ENCODE data around the gene PAK6.

Gene PAK6

DNA sequence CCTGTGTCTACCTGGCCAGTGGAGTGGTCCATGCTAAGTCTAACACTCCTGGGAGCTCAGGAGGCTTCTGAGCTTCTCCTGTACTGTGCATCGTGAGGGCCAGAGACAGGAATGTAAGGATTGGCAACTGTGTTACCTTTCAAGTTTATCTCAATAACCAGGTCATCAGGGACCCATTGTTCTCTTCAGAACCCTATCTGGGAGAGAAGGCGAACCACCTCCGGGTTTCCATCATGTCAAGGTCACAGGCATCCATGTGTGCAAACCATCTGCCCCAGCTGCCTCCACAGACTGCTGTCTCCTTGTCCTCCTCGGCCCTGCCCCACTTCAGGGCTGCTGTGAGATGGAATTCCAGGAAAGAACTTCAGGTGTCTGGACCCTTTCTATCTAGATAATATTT, 38.1 kb downstream of the PAK6 start:
- DNase-seq (ENCODE audit: low read depth, low spot score) = no peak

DNA sequence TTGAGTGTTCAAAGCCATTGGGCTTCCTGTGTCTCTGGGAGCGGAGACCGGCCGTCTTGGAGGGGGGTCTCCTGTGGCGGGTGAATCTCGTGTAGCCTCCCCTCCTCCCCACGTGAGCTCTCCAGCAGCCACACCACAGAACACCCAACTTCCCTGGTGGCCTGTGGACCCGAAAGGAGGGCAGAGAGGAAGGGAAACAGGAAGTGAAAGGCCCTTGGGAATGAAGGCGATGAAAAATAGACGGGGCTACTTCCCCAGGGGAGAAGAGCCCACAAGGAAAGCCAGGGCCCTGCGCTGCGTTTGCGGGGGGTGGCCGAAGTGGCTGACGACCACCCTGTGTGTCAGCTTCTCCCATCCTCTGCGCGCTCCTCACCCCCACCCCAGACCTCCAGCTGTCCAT, 38.6 kb downstream of the PAK6 start:
- DNase-seq (ENCODE audit: low read depth, low spot score) = no peak

DNA sequence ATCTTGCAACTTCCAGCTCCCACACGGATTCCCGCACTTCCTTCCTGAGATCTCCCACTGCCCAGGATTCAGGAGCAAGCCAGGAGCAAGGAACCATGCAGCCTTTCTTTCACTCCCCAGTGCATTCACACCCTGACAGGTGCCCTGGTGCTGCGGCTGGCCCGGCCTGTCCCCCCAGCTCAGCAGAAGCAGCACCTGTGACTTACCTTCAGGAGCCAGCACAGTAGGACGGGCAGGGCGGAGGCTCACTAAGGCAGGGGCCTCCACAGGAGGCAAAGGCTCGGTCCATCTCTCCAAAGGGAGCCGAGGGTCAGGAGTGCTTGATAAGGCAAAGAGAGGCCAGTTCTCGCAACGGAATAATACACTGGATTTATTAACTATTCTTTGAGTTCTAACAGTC, 39.2 kb downstream of the PAK6 start:
- no peak for DNase-seq (ENCODE audit: low read depth, low spot score)

DNA sequence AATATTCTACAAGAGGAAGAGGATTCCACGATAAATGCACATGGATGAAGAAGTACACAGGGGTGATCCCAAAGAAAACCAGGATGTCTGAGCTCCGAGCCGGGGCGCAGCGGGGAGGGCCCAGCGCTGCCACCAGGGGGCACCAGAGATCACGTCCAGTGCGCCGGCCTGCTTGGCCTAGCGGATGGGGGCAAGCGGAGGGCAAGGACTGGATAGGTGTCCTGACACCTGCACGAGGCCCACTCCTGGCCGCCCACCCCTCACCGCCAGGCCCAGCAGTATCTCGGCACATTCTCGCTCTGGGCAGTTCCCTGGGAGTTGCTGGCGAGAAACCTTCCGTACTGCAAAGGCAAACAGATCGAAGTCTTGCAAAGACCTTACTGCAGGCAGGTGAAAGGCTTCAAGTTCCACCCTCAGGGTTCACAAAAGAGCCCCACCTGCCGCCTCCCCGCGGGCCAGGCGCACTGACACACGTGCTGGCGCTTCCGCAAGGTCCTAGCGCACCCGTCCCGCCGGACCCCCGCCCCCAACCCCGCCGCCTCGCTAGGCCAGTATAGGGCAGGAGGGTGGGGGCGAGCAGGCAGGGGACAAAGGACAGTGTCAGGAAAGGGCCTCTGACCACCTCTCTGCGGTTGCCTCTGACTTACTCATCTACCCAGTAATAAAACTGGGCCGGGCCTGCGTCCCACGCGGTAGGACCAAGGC, 40.7 kb downstream of the PAK6 start:
- peak; percentile 57 for DNase-seq (ENCODE audit: low read depth, low spot score)

DNA sequence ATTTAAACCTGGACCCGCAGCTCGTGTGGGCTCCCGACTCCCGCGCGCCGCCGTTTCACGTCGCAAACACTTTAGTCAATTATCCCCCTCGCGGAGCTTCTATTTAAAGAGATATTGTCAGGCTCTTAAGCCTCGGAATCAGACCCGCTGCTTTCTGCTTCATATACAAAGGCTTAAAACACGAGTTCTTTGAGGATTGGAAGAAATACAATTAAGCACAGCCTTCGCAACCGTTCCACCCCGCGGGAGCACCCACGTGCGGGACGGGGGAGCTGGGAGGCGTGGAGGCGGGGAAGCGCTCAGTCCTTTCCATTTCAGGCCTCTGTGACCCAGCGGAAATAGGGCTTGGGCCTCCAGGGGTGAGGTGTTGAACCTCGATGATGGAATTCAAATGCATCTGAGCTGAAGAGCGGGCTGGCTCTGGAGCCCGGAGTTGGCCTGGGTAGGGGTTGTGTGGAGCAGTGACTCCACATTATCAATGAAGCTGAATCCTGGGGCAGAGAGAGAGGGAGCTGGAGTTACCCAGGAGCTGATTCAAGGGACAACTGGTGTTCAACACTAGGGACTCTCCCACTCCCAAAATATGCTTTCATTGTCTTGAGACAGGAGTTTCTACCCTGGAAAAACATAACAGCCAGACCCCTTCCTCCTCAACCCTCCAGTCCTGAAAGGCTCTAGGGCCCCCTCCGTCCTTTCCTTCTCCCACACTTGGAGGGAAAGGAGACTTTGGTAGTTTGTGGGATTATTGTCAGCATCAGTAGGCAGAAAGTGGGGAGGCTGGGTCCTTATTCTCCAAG, 41.6 kb downstream of the PAK6 start:
- peak; percentile 56 for DNase-seq (ENCODE audit: low read depth, low spot score)

DNA sequence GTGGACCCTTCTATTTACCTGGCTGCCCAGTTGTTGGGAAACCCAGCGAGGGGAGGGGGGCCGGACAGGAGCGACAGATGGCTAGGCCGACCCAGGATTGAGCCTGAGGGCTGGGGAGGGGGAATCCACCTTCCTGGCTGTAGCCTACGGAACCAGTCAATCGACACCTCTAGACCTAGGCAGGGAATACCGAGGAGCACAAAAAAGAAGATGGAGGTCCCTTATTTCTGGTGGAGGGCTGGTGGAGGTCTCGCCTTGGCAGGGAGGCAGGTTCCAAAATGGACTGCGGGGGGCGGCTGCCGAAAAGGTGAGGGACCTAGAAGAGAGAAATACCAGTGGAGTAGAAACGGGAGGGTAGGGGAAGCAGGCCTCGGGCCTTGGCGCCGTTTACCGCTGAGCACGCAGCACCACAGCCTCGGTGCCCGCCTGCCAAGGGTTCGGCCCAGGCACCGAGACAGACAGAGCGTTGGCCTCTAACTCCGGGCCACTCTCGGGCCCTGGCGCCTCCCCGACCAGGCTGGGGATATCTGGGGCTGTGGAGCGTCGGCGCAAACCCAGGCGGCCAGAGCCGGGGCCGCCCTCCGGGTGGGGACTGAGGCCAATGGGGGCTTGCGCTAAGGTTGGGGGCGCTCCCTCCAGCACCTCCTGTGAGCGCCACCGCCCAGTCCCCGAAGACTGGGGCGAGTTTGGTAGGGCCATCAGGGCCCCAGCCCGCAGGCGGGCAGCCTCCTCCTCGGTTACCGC, 42.4 kb downstream of the PAK6 start:
- DNase-seq (ENCODE audit: low read depth, low spot score) = no peak

DNA sequence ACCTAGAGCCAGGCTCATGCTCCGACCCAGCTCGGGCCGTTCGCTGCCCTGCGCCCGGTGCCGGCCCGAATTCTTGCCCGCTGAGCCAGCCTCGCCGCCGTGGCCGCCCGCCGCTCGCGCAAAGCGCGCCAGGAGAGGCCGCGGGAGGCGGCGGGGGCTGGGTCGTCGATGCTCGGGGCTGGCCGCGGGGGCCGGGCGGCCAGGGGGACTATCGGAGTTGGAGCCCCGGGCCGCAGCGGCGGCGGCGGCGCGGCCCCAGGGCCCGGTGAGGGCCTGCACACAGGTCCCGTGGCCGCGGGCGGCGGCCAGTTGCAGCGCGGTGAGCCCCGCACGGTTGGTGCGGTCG, 42.9 kb downstream of the PAK6 start:
- DNase-seq (ENCODE audit: low read depth, low spot score) = no peak

DNA sequence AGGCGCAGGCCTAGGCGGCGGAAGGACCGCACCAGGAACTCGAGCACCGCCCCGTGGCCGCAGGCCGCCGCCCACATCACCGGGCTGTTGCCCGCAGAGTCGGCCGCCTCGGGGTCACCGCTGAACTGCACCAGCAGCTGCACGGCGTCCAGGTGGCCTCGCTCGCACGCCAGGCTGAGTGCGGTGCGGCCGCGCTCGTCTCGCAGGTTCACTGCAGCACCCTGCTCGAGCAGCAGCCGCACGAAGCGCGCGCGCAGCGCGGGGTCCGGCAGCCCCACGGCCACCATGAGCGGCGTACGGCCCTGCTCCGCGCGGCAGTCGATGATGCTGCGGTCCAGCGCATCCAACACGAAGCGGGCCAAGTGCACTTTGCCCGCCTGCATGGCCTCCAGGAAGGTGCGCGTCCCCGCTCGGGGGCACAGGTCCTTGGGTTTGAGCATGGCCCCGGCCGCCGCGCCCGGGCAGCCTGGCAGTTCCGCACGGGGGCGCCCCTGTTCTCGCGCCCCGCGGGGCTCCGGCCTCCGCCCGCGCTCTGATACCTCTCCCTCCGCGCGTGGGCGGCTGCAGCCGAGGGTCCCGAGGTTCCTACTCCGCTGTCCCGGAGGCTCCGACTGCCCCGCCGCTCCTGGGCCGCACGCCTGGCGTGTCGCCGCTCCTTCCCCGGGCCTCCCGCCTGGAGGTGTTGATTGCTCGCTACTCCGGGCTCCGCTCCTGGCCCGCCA, 43.4 kb downstream of the PAK6 start:
- no peak for DNase-seq (ENCODE audit: low read depth, low spot score)

DNA sequence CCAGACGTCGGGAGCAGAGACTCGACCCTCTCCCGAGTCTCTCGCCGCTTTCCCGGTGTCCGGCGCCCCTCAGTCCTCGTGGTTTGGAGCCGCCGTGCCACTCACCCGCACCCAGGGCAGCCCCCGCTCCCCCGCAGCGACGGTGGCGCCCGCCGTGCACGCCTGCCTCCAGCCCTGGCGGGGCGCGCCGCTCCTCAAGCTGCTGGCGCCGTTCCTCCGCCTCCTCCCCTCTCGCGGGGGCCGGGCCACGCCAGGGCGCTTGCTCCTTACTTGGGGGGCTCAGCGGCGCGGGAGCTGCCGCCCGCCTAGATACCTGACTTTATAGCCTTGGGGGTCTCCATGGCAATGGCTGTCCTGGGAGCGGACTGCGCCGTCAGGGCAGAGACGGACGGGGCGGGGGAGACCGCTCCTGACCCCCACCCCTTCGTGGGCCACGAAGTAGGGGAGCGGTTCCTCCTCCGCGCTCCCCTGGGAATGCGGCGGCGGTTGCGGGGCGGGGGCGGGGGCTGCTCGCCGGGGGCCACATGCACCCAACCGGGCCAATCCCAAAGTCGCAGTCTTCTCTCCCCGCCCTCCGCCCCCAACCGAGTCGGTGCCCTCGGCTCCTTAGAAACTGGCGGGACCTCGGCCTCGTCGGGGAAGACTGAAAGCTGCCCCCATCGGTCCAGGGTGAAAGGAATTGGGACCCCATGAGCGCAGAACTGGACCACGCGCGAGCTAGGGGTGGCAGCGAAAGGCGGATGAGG, 44.2 kb downstream of the PAK6 start, which contains the start of gene ANKRD63:
Gene ANKRD63 (minus strand): TSS at position 196 of the 746 bp plus-strand sequence. CDS start 478 bp downstream, outside the sequence.
- DNase-seq (ENCODE audit: low read depth, low spot score) = no peak

DNA sequence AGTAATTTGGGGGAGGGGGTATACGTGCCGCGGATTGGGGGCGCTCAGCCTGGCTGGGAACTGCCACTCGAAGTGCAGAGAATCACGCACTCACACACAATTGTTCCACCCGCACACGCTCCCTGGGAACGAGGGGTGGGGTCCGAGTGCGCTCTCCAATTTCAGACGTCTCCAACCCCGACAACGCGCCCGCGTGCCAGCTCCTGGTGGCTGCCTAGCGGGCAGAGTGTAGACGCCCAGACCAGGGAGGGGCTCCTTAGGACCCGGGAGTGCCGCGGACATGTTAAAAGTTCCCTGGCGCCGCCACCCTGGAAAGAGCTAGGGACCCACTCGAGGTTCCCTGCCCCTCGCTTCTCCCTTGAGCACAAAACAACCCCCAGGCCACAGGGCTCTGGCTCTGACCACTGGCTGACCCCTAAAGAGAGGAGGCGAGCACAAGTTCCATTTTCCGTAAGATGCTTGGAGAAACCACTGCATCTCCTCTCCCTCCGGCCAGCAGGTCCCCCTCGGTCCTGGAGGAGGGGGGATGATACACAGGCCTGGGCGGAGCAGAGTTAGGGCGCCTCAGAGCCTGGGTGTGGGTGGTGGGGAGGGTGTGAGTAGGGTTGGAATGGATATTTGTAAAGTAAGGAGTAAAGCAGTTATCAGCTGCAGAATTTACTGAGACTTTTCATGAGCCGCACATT, 44.9 kb downstream of the PAK6 start:
- DNase-seq (ENCODE audit: low read depth, low spot score) = no peak

DNA sequence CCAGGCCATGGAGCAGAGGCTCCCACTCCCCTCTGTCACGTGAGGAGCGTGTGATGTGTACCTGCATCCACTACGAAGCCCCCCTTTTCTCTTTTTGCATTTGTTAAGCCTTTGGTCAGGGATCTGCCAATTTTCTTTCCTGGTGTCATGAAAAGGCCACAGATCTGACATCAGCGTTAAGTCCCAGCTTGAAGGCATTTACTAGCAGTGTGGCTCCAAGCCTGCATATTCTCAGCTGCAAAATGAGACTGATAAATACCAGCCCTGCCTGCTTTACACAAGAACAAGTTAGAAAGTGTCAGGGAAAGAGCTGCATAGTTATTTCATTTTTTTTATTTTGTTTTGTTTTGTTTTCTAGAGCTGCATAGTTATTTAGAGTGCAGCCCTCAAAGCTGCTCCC, 46.3 kb downstream of the PAK6 start:
- no peak for DNase-seq (ENCODE audit: low read depth, low spot score)

DNA sequence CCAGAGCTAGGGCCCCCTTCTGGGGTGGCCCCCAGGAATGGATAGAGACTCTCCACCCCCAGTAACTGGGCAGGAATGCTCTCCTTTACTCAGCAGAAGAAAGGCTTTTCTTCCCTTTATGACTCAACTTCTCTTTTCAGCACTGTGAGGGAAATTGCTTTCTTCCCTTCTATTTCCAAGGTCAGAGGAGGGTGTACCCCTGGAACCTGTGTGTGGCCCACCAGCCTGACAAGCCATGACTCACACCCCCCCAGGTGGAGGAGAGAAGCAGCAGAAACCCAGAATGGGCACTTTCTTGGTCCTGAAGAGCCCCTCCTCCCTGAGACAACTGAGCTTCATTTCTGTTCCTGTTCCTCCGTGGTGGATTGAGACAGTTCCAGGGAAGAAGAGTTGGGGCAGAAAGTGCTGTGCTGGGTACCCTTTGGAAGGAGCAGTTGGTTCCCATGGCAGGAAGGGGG, 46.7 kb downstream of the PAK6 start:
- no peak for DNase-seq (ENCODE audit: low read depth, low spot score)

DNA sequence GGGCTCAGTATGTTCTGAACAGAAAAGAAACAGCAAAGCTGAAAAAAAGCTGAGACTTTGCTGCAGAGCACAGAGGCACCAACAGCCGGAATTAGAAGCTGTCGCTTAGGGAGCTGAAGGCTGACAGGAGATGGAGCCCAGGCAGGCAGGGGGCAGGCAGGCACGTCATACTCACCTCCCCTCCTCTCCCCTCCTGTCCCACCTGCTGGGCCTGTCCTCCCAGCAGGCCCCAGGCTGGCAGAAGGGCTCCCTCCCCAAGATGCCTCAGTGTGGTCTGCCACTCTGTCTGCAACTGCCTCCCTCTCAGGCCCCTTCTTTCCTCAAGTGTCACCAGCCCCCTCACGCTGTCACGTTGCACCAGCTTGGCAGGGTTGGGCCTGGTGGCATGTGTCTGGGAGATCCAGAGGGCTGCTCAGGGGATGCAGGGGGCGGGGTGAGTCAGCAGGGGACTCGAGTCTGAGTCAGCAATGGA, 47.2 kb downstream of the PAK6 start:
- no peak for DNase-seq (ENCODE audit: low read depth, low spot score)

DNA sequence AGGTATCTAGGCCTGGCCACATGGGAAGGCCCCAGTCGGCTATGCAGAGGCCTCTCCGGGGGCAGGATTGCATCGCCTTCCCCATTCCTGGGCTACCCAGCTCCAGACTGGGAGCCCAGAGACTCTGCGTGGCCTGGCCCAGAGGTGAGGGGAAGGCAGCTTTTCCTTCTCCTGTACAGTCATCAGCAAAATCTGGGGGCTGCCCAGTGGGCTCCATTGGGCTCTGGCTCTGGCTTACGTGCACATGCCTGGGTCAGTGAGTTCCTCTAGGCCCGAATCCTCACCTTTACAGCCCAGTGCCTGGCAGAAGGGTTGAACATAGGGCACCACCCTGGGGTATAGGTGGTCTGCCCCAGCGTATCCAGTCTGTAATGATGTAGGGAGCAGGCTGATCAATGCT, 47.9 kb downstream of the PAK6 start:
- DNase-seq (ENCODE audit: low read depth, low spot score) = no peak

DNA sequence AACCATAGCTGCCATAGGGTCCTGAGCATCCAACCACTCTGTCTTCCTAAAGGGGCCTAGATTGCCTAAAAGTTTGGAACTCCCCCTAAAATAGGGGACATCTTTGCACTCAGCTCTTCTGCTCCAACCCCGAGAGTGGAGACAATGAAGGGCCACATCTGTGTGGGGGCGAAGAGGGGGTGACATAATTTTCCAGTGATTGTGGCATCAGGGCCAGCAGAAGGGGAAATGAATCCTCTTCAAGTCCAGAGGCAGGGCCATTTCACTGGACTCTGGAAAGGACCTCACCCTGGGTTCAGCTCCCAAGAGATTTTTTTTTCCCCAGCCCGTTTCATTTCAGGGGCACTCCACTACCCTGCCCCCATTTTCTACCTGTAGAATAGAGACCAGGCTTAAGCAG, 48.6 kb downstream of the PAK6 start:
- no peak for DNase-seq (ENCODE audit: low read depth, low spot score)

DNA sequence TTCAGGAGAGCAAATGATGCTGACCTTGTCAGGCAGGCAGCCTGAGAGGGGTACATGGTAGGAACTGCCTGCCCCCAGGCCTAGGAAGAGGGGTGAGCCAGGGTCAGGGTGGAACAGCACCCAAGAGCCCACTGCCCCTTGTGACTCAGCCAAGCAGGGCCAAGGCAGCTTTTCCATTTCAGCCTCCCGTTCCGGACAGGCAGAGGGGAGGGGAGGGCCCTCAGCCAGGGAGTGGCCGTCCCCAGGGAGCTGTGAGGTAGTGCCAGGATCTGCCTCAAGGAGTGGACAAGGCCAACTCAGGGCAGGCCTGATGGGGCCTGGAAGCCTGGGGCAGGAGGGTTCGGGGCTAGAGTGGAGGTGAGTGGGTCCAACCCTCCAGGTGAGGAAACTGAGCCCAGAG, 49.1 kb downstream of the PAK6 start:
- no peak for DNase-seq (ENCODE audit: low read depth, low spot score)

DNA sequence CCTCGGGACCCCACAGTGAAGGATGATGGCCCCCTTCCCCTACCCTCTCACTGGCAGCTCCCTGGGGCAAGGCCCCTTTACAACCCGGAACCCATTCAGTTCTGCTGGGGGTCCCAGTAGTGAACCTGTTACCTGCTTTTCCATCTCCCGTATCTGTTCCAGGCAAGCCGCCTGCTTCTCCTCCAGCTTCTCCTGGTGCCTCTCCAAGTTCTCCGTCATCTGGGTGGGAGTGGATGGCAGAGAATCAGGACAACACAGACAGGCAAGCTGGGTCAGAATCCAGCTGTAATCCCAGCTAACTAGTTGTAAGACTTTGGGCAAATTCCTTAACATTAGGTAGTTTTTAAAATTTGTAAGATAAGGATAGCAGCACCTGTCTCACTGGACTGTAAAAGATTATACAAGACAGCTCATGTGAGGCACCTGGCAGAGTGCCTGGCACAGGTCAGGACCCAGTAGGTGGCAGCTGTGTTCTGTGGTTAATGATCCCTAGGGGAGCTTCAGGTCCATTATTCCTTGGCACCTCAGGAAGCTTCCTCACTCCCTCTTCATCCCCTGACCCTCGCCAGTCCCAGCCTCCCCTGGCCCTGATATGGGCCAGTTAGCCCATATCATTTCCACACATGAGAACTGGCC, 50.4 kb downstream of the PAK6 start:
- DNase-seq (ENCODE audit: low read depth, low spot score) = no peak

DNA sequence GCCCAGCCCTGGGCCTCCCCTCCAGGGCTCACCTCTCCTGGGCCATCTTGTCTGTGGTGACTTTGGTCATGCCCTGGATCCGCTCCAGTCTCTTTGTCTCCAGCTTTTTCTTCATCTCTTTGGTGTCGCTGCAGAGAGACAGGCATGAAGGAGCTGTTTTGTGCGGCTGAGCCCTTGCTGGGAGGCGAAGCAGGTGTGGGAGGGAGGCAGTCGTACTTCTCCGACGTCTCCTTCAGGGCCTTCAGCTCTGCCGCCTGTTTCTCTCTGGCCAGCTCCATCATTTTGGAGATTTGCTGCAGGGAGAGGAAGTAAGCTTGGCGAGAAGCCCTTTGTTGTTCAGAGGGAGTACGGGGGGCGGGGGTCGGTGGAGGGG, 51.7 kb downstream of the PAK6 start:
- no peak for DNase-seq (ENCODE audit: low read depth, low spot score)

DNA sequence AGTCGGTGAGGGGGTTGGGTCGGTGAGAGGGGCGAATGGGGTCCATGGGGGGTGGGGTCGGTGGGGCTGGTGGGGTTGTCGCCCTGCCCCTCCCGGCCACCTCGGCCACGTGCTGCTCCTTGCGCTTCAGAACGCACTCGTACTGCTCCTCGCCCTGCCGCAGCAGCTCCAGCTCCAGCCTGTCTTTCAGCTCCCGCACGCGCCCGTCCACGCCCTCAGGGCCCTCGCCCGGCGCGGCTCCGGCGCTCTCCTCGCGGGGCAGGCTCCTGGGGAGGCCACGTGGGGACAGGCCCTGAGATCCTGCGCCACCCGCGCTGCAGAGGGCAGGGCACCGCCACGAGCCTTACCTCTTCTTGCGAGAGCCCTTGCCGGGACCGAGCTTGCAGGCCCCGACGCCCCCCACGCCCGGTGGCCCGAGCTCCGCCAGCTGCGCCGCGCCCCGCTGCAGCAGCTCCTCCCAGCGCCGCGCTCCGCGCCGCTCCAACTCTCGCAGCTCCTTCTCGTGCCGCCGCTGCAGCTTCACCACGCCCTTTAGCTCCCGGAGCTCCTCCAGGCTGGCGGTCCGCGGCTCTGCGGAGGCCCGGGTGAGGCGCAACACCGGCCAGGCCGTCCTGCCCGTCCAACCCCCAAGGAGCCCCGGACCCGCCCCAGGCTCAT, 52.2 kb downstream of the PAK6 start:
- no peak for DNase-seq (ENCODE audit: low read depth, low spot score)
